Skeletal muscle cell (primary cell): ENCODE data around the gene RRM1.
"Not testable (repeated sequence)": the region's sequence is repeated elsewhere in the genome, so short reads cannot be mapped to it uniquely, and the experiment has no call there.

Experiments used
- DNase-seq: peaks from one replicate; pipeline ENCODE4 v3.0.0-alpha.2; 2010; ENCODE audit warnings: low read depth
- H3K4me3 ChIP-seq: 2 replicates; pipeline ENCODE4 v1.5.1; 2011; ENCODE audit warnings: low read depth, mild to moderate bottlenecking, control low read depth, low read length, moderate library complexity

Gene RRM1

DNA sequence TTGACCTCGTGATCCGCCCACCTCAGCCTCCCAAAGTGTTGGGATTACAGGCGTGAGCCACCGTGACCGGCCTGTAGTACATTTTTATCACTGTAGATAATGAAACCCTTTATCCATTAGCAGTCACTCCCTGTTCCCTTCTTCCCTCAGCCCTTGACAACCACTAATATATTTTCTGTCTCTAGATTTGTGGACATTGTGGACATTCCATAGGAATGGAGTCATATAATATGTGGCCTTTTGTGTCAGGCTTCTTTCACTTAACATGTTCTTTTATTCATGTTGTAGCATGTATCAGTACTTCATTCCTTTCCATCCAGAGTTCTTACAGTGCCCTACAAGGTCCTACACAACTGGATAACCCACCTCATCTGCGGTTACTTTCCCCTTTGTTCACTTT lies 30.5 kb downstream of the RRM1 start:
- no peak for DNase-seq
- no peak overlapping the region for H3K4me3 ChIP-seq

DNA sequence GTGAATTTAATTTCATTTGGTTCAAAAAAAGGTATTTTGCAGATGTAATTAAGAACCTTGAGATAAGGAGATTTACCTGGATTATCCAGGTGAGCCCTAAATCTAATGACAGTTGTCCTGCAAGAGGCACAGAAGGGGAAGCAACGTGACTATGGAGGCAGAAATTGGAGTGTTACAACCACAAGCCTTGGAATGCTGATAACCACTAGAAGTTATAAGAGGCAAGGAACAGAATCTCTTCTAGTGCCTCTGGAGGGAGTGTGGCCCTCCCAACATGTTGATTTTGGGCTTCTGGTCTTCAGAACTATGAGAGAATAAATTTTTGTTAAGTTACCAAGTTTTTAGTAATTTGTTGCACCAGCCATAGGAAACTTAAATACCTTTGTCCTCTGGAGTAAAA lies 32.8 kb downstream of the RRM1 start:
- no peak overlapping the region for H3K4me3 ChIP-seq
- no peak for DNase-seq

GRCh38 chr11:4130219-4130618 lies 35.6 kb downstream of the RRM1 start:
- not testable (repeated sequence) for DNase-seq, H3K4me3 ChIP-seq

DNA sequence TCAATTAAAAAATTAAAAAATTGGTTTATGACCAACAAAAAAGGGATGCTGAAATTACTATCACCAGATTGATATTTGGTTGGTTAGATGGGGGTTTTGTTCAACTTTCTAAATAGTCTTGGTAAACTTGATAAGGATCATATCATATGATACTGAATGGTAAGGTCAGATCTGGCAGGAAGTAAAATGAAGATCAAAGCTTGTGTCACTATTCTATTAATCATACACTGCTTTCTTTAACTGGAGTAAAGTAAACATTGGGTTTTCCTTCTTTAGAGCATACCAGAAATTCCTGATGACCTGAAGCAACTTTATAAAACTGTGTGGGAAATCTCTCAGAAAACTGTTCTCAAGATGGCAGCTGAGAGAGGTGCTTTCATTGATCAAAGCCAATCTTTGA lies 40.2 kb downstream of the RRM1 start:
- H3K4me3 ChIP-seq, result no peak overlapping the region
- no peak for DNase-seq

GRCh38 chr11:4138497-4138896 lies 43.9 kb downstream of the RRM1 start:
- H3K4me3 ChIP-seq, result no peak overlapping the region
- no peak for DNase-seq

- no peak overlapping the region for H3K4me3 ChIP-seq
- no peak for DNase-seq
These were observed 45.6 kb downstream of the RRM1 start for GRCh38 chr11:4140067-4140636.

GRCh38 chr11:4146070-4146771 lies 51.6 kb downstream of the RRM1 start:
- no peak for DNase-seq
- no peak overlapping the region for H3K4me3 ChIP-seq

GRCh38 chr11:4146772-4147098 lies 52.1 kb downstream of the RRM1 start:
- DNase-seq, result no peak
- no peak overlapping the region for H3K4me3 ChIP-seq

GRCh38 chr11:4154503-4154902 lies 59.9 kb downstream of the RRM1 start:
- H3K4me3 ChIP-seq, result no peak overlapping the region
- DNase-seq, result no peak

GRCh38 chr11:4156571-4156970 lies 62.0 kb downstream of the RRM1 start:
- no peak for DNase-seq
- no peak overlapping the region for H3K4me3 ChIP-seq

DNA sequence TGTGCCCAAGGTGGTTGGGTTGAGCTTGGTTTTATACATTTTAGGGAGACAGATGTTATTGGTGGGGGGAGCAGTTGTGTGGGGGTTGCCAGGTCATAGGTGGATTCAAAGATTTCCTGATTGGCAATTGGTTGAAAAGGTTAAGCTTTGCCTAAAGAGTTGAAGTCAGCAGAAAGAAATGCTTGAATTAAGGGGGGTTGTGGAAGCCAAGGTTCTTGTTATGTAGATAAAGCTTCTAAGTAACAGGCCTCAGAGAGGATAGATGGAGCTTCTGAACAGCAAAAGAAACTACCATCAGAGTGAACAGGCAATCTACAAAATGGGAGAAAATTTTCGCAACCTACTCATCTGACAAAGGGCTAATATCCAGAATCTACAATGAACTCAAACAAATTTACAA lies 64.2 kb downstream of the RRM1 start:
- not testable (repeated sequence) for H3K4me3 ChIP-seq, DNase-seq

GRCh38 chr11:4161305-4161704 lies 66.7 kb downstream of the RRM1 start:
- DNase-seq, result no peak
- no peak overlapping the region for H3K4me3 ChIP-seq

DNA sequence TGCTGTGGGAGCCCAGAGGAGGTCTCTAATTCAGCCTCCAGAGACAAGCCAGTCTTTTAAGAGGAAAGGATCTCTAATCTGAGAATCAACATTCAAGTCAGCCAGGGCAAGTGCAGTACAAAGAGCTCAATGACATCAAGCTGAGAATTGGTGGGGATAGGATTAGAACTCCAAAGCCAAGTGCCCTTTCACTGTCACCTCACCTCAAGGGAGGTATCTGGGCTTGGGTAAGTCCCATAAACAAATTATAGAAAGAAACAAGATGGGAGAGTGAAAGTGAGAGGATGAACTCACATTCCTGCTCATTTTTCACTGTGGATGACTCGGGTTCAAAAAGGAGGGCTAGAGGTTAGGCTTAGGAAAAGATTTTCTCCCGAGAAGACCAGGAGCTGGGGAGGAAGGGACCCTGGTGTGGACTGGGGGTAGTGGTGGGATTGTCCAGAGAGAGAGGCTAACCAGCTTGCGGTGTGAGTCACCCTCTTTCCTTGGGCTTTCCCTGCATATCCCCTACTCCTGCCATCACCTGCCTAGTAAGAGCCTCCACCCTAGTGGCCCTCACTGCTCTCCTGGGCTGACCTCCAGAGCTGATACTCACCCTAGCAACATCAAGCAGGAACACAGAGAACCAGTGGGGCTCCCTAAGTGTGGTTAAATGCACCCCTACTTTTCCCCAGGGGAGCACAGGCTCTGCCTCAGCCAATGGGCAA lies 70.4 kb downstream of the RRM1 start:
- no peak overlapping the region for H3K4me3 ChIP-seq
- DNase-seq, result no peak

GRCh38 chr11:4167292-4167691 lies 72.7 kb downstream of the RRM1 start:
- DNase-seq, result no peak

GRCh38 chr11:4167758-4168157 lies 73.2 kb downstream of the RRM1 start:
- H3K4me3 ChIP-seq, result no peak overlapping the region
- no peak for DNase-seq

More at GRCh38 chr11:4167292-4167691, 72.7 kb downstream of the RRM1 start:
- H3K4me3 ChIP-seq, result no peak overlapping the region

- H3K4me3 ChIP-seq, DNase-seq: not testable (repeated sequence)
These were observed 81.2 kb downstream of the RRM1 start for GRCh38 chr11:4175620-4176350.

DNA sequence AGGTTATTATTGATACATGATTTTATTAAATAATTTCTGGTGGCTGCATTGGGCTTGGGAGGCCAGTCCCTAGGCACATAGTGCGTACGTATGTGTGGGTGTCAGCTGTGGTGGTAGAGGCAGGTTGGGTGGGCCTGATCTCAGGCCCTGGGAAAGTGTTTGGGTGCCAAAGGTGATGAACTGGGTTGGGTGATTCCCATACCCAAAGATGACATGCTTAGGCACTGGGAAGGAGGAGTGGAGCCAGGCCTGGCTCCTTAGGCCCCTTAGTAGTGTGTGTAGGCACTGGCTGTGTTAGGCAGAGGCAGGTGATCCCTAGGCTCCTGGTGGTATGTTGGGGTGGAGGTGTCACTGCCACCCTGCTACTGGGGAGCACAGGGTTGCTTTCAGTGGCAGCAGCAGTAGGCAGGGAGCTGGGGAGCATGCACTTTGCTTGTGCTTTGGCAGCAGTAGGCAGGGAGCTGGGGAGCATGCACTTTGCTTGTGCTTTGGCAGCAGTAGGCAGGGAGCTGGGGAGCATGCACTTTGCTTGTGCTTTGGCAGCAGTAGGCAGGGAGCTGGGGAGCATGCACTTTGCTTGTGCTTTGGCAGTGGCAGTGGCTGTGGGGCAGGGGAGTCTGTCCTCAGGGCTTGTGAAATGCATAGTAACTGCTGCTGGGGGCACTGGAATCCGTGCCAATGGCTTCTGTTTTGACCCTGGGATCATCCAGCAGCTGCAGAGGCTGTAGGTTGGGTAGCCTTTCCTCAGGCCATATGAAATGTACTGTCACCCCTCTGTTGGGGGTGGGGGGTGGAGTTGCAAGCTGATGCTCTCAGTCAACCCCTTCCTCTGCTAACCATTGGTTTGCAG lies 84.4 kb downstream of the RRM1 start:
- no peak overlapping the region for H3K4me3 ChIP-seq
- DNase-seq, result no peak

DNA sequence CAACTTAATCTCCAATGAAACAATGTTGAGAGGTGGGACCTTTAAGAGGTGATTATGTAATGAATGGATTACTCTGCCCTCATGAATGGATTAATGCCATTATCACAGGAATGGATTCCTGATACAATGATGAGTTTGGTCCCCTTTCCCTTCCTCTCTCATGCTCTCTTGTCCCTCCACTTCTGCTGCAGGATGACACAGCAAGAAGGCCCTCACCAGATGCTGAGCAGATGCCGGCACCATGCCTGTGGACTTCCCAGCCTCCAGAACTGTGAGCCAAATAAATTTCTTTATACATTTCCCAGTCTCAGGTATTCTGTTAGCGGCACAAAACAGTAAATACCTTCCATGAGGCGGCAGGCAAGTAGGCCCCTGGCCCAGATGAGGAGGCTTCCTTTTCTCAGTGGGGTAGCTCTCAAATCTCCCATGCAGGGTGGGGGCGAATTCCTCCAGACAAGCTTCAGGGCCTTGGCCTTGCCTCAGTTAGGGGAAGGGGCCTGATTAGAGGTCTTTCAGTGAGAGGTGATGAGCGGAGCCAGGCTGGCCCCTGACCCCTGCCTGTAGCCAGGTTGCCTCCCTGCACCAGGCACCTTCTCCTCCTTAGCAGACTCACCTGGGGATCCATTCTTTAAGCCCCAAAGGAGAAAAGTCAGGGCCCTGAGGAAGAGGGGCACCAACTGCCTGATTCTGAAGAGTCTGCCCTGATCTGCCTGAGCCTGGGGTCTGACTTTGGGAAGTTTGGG lies 86.0 kb downstream of the RRM1 start:
- no peak for DNase-seq

More for the DNA sequence above, 86.0 kb downstream of the RRM1 start:
- H3K4me3 ChIP-seq, result no peak overlapping the region
